GM19467 (cell line): ENCODE measurements around the gene PPIL6.
"Not testable (repeated sequence)": the region's sequence is repeated elsewhere in the genome, so short reads cannot be mapped to it uniquely, and the experiment has no call there.

Source experiments
- ATAC-seq: cut with Tn5 transposase; IDR thresholded peaks from one replicate; pipeline ENCODE4 v1.9.1; 2021; ENCODE audit warnings: mild to moderate bottlenecking, moderate library complexity; ENCODE audit not compliant: unreplicated experiment

PPIL6 gene

GRCh38 chr6:109369728-109370127 is 70.7 kb downstream of the PPIL6 start:
- ATAC-seq = no peak

- ATAC-seq = not testable (repeated sequence)
Measured at GRCh38 chr6:109364382-109365078, 75.9 kb downstream of the PPIL6 start.

- no peak for ATAC-seq
Measured at GRCh38 chr6:109363753-109364152, 76.7 kb downstream of the PPIL6 start.

GRCh38 chr6:109362102-109362884 is 78.1 kb downstream of the PPIL6 start:
- ATAC-seq = no peak

- ATAC-seq = no peak
Measured at GRCh38 chr6:109360791-109361190, 79.6 kb downstream of the PPIL6 start.

- no peak for ATAC-seq
Measured at GRCh38 chr6:109360281-109360680, 80.1 kb downstream of the PPIL6 start.

GRCh38 chr6:109359248-109359647 is 81.2 kb downstream of the PPIL6 start:
- no peak for ATAC-seq

GRCh38 chr6:109358204-109358603 is 82.2 kb downstream of the PPIL6 start:
- ATAC-seq = no peak

- no peak for ATAC-seq
Measured at GRCh38 chr6:109356237-109356636, 84.2 kb downstream of the PPIL6 start.

GRCh38 chr6:109351231-109352130 is 88.9 kb downstream of the PPIL6 start:
- ATAC-seq = no peak

- no peak for ATAC-seq
Measured at GRCh38 chr6:109349419-109349987, 90.9 kb downstream of the PPIL6 start.

GRCh38 chr6:109348226-109348625 is 92.2 kb downstream of the PPIL6 start:
- no peak for ATAC-seq

- no peak for ATAC-seq
Measured at GRCh38 chr6:109347779-109348178, 92.6 kb downstream of the PPIL6 start.

GRCh38 chr6:109345986-109346385 is 94.4 kb downstream of the PPIL6 start:
- no peak for ATAC-seq

- no peak for ATAC-seq
Measured at GRCh38 chr6:109344226-109344625, 96.2 kb downstream of the PPIL6 start.

GRCh38 chr6:109343518-109343917 is 96.9 kb downstream of the PPIL6 start:
- no peak for ATAC-seq

- ATAC-seq = no peak
Measured at GRCh38 chr6:109342911-109343310, 97.5 kb downstream of the PPIL6 start.

- ATAC-seq = no peak
Measured at GRCh38 chr6:109342506-109342905, 97.9 kb downstream of the PPIL6 start.

- no peak for ATAC-seq
Measured at GRCh38 chr6:109340811-109341210, 99.6 kb downstream of the PPIL6 start.
